Measurements from ENCODE around the gene CFAP57.

Gene CFAP57

DNA sequence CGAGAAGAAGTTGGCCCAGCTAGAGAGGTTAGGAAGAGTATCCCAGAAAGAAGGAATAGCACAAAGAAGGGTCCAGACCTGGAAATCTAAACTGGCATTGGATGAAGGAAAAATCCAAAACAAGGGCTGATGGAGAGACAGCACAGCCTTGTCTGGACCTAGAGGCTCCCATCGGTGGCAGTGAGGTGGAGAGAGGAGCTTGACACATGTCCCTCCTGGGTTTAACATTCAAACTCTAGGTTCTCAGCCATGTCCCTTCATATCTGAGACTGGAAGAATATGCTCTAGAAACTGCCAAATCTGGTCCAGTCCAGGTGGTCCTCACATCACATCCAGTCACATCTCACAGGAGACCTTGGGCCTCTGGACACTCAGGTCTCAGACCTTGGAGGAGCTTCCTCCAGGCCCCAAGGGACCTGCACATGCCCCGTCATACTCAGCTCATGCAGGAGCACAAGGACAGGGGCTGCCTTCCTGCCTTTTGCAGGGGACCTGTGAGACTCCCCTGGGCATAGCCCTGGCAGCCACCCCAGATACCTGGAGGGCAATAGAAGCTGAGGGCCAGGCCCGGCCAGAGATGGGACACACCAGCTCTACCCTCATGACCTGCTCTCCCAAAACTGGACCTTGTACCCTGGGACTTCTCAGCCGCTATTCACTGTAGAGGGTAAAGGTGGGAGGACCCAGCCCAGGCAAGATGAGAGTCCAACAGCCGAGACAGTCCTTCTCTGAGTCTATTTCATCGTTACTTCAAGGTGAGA is 105.2 kb downstream of the CFAP57 start:
- no peak for DNase-seq (ENCODE audit: low read depth)

DNA sequence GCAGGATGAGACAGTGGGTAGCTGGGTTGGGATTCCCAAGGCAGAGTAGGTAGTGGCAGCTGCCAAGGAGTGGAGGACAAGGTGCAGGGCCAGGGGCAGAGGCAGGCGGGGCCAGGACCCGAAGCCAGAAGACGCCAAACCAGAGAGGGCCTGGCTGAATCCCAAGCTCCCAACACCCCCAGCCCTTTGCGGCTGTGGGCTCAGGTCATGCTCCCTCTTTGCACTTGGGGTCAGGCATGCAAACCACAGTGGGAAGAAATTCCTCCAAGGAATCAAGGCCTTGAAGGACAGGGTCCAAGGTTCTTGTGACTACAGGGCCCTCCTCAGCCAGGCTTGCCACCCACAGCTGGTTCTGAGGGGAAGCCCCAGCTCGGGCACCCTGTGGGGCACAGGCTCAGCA is 107.0 kb downstream of the CFAP57 start:
- no peak for DNase-seq (ENCODE audit: low read depth)

DNA sequence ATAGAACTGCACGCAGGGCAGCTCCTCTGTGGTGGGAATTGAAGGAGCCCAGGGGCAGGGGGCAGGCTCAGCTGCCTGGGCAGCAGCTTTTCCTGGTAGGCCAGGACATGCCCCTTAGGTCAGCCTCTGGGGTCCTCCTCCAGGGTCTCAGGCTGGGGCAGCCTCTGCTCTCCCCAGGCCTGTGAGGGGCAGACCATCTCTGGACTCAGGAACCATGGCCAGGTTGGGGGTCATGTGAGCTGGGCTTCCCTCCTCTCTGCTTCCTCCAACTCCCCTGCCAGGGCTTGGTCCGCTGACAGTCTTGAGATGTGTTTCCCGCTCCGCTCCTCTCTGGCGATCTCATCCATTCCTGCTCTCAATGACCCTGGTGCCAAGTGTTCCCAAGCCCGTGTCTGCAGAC is 107.5 kb downstream of the CFAP57 start:
- no peak for DNase-seq (ENCODE audit: low read depth)

DNA sequence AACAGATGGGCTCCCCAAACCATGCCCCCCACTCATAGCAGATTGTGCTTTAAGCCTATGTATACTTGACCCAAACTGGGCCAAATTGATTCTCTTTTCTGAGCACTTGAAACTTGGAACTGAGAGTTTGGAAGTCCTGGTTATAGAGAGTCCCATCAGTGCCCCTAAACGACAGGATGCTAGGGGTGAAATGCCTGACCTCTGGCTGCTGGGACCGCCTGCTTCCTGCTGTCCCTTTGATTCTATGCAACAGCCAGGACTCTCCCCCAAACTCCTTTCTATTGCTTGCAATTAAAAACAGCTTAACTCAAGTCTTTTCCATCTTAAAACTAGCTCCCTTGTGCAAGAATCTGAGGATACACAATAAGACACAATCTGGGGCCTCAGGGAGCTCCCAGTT is 108.6 kb downstream of the CFAP57 start:
- DNase-seq (ENCODE audit: low read depth), result no peak

DNA sequence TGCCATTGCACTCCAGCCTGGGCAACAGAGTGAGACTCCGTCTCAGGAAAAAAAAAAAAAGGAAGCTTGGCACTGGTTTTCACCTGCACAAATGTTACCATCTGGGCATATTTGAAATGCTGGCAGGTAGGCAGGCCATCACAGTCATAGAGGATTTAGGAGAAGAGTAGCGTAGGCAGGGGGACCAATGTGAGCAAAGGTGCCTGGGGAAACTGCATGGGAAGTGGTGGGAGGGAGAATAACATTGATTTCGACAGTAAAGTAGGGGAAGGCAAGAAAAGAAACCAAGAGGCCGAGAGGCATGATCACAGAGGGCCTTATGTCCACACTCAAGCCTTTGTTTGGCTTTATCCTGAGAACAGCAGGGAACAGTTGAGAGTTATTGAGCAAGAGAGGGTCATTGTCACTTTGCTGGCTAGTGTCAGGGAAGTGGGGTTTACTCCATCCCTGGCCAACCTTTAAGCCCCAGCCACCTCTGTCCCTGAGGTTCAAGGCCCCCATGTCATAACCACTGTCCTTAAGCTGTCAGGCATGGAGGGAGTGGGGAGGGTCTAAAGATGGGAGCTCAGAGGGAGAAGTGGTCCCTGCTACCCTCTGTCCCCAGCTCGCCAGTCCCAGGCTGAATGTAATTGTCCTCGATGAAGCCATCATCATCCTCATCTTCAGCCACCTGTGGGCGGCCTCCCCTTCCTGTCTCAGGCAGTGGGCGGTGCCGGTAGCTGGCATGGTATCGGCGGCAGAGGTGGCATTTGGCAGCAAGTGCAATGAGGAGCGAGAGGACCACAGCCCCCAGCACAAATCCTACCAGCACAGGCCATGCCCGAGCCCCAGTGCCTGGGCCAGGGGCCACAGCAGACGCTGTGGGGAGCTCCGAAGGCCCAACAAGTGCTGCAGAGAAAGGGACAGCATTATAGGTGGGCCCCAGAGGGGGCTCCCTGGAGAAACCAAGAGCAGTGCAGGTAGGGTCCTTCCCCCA is 110.4 kb downstream of the CFAP57 start:
- no peak for DNase-seq (ENCODE audit: low read depth)

DNA sequence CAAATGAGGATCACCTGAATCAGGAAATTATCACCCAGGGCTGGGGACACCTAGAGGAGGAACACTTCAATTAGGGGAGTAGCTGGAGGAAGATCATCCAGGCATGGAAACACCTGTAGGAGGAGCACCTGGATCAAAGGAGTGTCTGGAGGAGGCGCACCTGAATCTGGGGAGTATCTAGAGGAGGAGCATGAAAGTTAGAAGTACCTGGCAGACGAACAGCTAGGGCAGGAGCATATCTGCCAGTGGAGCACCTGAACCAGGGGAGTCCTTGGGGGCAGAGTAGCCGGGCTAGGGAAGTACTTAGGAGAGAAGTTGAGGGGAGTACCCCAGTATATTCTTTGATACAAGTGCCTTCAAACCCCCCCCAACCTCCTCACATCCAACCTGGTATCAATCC is 111.9 kb downstream of the CFAP57 start:
- no peak for DNase-seq (ENCODE audit: low read depth)

DNA sequence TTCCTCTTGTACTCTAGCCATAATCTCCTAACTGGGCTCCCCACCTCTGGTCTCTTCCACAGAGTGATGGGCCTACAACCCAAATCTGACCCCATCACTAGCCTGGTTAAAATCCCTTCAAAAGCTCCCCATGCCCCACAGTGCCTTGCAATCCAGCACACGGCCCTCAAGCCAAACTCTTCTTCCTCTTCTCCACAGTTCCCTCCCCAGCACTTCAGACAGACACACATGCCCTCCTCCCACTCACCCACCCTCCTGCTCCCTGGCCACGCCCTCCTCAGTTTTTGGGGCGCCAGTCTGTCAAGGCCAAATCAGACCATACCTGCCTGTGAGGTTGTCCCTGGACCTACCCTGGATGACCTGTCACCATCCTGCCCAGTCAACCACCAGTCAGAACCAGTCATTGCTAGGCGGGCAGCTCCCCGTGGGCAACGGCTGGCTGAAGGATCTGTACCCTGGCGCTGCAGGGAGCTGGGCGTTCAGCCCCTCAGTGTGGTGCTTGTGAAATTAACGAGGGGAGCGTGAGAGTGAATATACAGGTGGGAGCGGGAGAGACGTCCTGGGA is 112.5 kb downstream of the CFAP57 start:
- no peak for DNase-seq (ENCODE audit: low read depth)

DNA sequence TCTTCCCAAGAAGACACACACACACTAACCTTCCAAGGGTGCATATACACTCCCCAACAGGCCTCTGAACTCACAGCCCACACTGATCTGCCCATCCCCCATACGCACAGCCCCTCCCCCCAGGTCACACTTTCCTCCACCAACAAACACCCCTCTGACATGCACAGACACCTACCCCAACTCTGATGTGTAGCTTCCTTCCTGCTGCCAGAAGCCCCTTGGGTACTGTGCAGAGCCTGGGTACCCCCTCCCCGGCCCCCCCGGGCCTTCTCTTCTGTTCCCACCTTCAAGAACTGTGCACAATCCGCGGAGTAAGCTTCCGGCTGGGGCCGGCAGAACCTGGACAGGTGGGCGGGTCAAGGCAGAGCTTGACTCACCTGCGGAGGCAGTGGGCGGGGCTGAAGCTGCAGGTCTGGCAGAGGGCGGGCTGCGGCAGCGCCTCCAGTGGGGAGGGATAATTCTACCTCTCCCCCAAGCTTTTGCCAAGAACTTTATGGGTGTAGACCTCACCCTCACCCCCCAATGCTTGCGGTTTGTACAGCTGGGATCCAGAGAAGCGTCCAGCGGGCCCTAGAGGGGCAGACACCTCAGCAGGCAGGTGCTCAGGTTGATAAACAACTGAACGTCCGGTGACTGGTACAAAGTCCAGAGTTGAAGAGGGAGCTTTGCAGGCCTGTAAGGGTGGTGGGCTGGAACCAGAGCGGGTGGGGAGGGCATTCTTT is 113.3 kb downstream of the CFAP57 start, which contains the start of gene C1orf210:
C1orf210 (minus strand) TSS at position 313 of the 722 bp plus-strand sequence. CDS start 2,311 bp downstream, outside the sequence.
- no peak for DNase-seq (ENCODE audit: low read depth)

DNA sequence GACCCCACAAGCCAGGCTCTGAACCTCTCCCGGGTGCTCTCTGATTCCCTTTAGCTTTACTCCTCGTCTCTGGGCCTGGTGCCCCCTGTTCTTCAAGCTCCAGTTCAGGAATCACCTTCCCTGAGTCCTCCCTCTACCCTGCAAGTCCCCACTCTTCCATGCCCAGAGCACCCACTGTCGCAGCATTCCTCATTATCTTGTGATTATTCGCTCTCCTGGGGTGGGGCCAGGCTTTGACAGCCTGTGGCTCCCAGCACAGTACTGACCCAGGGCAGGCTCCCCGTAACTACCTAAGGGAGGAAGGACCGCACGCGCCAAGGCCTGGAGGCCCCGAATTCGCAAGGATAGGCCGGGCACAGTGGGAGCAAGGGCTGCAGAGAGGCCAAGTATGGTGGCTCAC is 114.0 kb downstream of the CFAP57 start:
- DNase-seq (ENCODE audit: low read depth), result no peak

DNA sequence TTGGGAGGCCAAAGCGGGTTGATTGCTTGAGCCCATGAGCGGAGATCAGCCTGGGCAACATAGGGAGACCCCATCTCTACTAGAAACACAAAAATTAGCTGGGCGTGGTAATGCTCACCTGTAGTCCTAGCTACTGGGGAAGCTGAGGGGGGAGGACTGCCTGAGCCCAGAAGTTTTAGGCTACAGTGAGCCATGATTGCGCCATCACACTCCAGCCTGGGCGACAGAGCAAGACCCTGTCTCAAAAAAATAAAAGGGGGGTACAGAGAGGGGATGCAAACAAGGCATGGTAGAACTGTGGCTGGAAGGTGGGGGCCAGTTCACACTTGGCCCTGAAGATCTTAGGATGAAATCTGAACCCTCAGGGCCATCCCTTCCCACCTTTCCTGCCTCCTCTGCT is 114.4 kb downstream of the CFAP57 start:
- DNase-seq (ENCODE audit: low read depth), result no peak

DNA sequence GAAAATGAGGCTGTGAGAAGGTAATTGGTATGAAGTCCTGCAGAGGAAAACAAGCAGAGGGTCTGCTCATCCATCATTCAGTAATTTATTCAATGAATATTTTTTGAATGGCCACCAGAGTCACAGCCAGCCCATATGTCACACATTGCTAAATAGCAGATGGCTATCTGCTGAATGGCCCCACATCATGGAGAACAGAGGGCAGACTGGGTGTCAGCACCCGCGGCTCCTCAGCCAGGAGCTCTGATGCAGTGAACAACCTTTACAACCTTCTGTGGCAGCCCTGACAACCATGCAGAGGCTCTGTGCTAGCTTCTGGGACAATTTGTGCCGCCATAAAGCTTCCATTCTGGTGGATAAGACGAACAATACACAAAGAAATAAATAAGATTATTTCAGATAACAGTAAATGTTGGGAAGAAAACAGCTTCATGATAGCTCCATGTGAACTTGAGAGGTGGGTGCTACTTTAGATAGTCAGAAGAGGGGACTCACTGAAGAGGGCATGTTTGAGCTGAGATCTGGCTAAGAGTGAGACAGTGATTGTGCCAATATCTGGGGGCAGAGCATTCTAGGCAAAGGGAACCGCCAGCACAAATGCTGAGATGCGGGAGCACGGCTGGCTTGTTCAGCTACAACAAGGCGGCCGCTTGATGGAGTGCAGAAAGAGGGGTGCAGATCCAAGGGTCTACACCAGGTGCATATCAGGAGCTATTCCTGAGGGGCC is 116.1 kb downstream of the CFAP57 start:
- no peak for DNase-seq (ENCODE audit: low read depth)

DNA sequence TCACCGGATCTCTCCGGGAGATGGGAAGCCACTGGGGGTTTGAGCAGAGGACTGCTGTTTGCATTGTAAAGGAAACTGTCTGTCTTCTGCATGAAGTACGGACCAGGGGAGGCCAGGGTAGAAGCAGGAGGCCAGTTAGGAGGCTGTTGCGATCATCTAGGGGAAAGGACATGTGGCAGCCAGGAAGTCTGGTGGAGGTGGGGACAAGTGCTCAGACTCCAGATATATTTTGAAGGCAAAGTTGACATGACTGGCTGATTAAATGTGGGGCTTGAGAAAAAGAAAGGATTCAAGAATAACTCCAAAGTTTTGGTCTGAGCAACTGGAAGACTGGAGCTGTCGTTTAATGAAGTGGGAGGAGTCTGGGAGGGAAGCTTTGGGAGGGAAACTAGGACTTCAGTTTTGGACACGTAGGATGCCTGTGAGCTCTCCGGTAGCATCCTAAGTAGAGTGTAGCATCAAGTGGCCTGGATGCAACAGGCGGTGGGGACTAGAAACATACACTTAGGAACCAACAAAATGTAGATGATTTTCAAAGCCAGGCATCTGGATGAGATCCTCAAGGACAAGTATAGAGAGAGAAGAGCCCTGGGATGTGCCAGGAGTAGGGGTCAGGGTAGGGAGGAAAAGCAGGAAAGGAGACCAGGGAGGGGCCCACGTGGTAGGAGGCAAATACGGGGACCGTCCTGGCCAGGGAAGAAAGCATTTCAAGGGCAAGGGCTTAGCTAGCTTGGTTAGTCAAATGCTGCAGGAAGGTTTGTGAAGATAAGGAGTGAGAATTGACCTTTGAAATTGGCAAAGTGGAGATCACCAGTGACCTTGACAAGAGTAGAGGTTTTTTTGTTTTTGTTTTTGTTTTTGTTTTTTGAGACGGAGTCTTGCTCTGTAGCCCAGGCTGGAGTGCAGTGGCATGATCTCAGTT is 116.9 kb downstream of the CFAP57 start:
- no peak for DNase-seq (ENCODE audit: low read depth)

DNA sequence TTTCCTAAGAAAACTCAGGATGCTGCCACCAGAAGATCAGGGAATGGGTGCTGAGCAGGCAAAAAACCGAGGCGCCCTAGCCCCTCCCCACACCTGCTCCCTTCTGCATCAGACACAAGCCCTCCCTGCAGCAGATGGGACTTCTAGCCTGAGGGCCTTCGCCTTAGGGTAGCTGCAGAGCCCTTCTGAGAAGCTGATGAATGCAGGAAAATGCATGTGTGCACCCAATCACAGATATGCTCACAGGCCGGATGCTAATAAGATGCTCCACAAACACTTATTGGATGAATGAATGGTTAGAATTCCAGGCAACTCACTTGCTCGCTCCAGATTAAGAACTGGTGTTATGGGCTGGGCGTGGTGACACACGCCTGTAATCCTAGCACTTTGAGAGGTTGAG is 120.1 kb downstream of the CFAP57 start:
- DNase-seq (ENCODE audit: low read depth), result no peak

DNA sequence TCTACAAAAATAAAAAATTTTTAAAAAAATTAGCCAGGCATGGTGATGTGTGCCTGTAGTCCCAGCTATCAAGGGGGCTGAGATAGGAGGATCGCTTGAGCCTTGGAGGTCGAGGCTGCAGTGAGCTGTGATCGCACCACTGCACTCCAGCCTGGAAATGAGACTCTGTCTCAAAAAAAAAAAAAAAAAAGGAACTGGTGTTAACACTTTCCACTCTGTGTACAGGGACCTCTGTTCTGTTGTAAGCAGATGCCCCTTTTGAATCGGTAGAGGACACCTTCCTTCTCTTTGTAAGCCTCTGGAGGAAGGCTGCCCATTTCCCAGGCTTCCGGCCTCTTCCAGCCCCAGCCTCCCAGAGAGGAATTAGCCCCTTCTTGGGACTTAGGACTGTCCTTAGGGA is 120.5 kb downstream of the CFAP57 start:
- no peak for DNase-seq (ENCODE audit: low read depth)

DNA sequence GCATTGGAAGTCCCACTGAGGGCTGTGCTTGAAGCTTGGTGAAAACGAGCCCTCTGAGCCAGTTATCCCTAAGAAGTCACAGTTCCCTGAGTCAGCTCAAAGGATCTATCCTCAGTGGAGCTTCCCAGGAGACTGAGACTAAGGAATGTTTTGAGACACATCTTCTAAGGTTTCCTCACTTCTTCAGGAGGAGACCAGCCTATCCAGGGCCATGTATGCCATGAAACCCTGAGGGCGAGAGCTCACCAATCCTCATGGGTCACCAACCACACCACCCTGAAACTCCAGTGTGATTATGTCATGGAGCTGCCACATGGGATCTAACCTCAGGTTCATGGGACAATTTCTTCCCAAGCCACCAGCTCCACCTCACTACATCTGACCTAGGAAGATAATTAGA is 121.0 kb downstream of the CFAP57 start:
- DNase-seq (ENCODE audit: low read depth), result no peak

DNA sequence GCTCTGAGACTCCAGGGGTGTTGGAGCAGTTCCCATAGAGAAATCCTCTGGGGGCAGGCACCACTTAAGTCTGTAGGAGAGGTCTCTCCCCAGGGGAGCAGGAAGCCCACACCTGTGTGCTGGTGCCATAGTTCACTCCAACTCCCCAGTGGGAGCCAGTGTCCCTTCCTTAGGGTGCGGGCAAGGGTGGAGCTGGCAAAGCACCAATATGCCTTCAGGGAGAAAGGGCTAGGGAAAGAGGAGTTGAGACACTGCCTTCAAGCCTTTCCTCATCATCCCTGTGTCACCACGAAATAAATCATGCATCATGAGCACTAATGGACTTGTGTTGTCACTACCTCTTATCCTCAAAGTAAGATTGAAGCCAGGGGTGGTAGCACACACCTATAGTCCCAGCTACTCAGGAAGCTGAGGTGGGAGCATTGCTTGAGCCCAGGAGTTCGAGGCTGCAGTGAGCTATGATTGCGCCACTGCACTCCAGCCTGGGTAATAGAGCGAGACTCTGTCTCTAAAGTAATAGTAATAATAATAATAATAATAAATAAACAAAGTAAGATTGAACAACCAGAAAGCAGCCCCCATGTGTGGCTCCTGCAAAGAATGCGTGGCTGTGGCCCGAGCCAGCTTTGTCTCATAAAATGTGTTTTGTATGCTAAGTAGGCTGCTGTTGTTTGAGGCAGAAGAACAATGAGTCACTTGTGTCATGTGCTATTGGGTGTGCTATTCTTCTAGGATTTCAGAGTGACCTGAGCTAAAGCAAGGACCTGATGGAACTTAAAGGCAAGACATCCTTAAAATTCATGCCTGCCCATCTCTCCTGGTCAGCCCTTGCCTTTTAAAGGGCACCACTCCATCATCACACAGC is 122.0 kb downstream of the CFAP57 start:
- DNase-seq (ENCODE audit: low read depth), result no peak

DNA sequence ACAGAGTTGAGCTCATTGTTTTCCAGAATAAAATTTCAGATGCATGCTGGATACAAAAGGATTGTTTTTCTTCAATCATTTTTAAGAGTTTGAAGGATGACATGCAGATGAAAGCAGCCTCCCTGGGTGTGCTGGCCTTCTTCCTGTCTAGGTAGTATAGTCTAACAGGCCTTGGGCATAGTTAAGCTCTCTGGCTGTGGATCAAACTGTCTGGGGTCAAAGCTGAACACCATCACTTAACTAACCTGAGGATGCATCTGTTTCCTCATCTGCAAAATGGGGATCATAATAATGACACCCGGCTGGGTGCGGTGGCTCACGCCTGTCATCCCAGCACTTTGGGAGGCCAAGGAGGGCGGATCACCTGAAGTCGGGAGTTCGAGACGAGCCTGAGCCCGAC is 122.6 kb downstream of the CFAP57 start:
- DNase-seq (ENCODE audit: low read depth), result no peak

DNA sequence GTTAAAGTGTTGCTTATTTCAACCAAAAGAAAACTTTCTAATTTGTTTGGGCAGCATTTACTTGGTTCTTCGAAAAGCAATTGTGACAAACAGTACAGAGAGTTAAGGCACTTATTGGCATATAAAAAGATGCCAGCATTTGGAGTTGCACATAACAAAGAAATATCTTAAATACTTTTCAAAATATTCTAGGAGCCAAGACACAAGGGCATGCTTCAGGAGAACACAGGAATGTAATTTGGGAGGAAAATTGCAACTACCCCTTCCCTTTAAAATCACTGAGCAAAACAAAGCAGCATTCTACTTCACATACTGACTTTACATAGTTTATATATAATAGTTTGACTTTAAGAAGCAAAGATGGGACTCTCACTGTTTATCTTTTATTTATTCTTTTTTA is 124.1 kb downstream of the CFAP57 start:
- DNase-seq (ENCODE audit: low read depth), result no peak

DNA sequence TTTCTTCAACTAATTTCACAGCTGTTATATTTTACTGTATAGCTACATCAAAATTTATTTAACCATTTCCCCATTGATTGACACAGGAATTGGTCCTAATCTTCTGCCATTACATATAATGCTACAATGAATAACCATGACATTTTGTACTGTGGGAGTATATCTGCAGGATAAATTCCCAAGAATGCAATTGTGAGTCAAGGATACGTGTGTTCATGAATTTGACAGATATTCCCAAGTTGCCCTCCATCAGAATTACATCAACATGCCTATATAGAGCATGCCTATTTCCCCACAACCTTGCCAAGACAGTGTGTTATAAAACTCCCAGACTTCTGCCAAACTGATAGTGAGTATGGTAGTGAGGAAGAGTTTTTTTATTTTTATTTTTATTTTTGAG is 125.9 kb downstream of the CFAP57 start:
- DNase-seq (ENCODE audit: low read depth), result no peak
